H1 (cell line): ENCODE data around the gene RNF6.

Experiments used
- CBX8 ChIP-seq: fragments of 300-800, 300-1000 bp; sonication (generic); IDR thresholded peaks from 2 replicates; pipeline ENCODE4 v1.7.1; 2016; ENCODE audit warnings: low read depth, low read length, borderline replicate concordance
- MAFK ChIP-seq: IDR thresholded peaks from 2 replicates; pipeline ENCODE4 v1.6.1; 2012; ENCODE audit warnings: low read depth, mild to moderate bottlenecking, improper control_type of control experiment, low read length
- PHF8 ChIP-seq: fragments of 200-600 bp; sonication (generic); conservative IDR thresholded peaks from 2 replicates; pipeline ENCODE4 v1.7.1; 2012; ENCODE audit warnings: low read depth, mild to moderate bottlenecking, inconsistent platforms, low read length, moderate library complexity
- RBBP5 ChIP-seq: IDR thresholded peaks from 2 replicates; pipeline ENCODE4 v1.7.1; 2012; ENCODE audit warnings: low read depth, mild to moderate bottlenecking, inconsistent platforms, low read length, moderate library complexity, borderline replicate concordance
- RFX5 ChIP-seq: IDR thresholded peaks from 2 replicates; pipeline ENCODE4 v1.6.1; 2011; ENCODE audit warnings: low read depth, low read length, improper control_type of control experiment, borderline replicate concordance
- TCF12 ChIP-seq: IDR thresholded peaks from 2 replicates; pipeline ENCODE4 v1.6.1; 2011; ENCODE audit warnings: low read depth, mild to moderate bottlenecking, low read length
- YY1 ChIP-seq: IDR thresholded peaks from 2 replicates; pipeline ENCODE4 v1.6.1; 2011; ENCODE audit warnings: low read depth, mild to moderate bottlenecking, low read length
- TF ChIP-seq, protein P1 (sequence below), 3 experiments: IDR thresholded peaks; 1 replicate in 2 of 3; 2 replicates in 1 of 3; pipeline versions ENCODE4 v1.5.1 to v1.6.1; 2011; ENCODE audit warnings: low read length in 3 of 3, mild to moderate bottlenecking in 3 of 3, inconsistent platforms in 2 of 3, low read depth in 1 of 3, moderate library complexity in 1 of 3; ENCODE audit not compliant: insufficient read depth in 1 of 3; ENCODE audit errors: control extremely low read depth in 1 of 3

DNA sequence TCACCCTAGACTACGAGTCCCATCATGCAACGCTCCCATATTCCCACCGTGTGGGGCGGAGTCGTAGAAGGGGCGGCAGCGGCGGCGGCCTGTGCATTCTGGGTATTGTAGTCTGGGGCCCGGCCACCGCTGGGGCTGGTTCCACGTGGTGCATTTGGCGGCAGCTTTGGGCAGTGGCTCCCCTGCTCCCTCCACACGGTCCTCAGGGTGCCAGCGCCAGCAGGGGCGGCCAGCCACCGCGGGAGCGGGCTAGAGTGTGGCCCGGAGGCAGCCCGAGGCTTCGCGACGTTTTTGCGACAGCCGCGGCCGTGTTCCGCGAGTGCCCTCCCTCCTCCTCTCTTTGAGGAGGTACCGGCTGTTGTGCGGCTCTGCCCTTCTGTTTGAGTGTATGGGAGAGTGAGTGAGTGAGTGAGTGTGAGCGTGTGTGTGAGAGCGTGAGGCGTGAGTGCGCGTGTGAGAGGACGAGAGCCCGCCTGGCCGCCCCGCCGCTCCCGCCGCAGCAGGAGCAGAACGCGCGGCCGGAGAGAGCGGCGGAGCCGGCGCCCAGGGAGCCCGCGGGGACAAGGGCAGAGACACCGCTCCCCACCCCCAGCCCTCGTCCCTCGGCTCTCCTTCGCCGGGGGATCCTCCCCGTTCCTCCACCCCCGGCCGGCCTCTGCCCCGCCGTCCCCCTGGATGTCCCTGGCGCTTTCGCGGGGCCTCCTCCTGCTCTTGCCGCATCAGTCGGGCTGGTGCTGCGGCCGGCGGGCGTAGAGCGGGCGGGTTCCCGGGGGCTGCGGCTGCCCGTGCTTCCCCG, 31.9 kb upstream of the RNF6 start, which contains the start of gene CDK8:
- no peak; the same call in none of the 2 replicates for TF ChIP-seq RBBP5
- TF ChIP-seq RFX5: no peak
- no peak for TF ChIP-seq MAFK
- peak; percentile 79 for TF ChIP-seq PHF8
- no peak for TF ChIP-seq TCF12
- TF ChIP-seq CBX8: no peak
- TF ChIP-seq, protein P1, sequence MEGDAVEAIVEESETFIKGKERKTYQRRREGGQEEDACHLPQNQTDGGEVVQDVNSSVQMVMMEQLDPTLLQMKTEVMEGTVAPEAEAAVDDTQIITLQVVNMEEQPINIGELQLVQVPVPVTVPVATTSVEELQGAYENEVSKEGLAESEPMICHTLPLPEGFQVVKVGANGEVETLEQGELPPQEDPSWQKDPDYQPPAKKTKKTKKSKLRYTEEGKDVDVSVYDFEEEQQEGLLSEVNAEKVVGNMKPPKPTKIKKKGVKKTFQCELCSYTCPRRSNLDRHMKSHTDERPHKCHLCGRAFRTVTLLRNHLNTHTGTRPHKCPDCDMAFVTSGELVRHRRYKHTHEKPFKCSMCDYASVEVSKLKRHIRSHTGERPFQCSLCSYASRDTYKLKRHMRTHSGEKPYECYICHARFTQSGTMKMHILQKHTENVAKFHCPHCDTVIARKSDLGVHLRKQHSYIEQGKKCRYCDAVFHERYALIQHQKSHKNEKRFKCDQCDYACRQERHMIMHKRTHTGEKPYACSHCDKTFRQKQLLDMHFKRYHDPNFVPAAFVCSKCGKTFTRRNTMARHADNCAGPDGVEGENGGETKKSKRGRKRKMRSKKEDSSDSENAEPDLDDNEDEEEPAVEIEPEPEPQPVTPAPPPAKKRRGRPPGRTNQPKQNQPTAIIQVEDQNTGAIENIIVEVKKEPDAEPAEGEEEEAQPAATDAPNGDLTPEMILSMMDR (IDR thresholded peaks at IDR 0.05; ENCODE audit: control extremely low read depth in 1 of 3, insufficient read depth in 1 of 3, low read depth in 1 of 3, low read length in 3 of 3): no peak
- no peak for TF ChIP-seq YY1
